ENCODE data around the gene AGBL1.

Gene AGBL1

GRCh38 chr15:86756688-86757087, 677.0 kb downstream of the AGBL1 start:
- no peak for DNase-seq

GRCh38 chr15:86759800-86760523, 680.3 kb downstream of the AGBL1 start:
- no peak for DNase-seq

- DNase-seq: no peak
Observed at GRCh38 chr15:86762874-86763273, 683.2 kb downstream of the AGBL1 start.

- no peak for DNase-seq
Observed at GRCh38 chr15:86764021-86764420, 684.4 kb downstream of the AGBL1 start.

- DNase-seq: no peak
Observed at GRCh38 chr15:86765281-86765680, 685.6 kb downstream of the AGBL1 start.

GRCh38 chr15:86772369-86773059, 692.8 kb downstream of the AGBL1 start:
- no peak for DNase-seq

- DNase-seq: no peak
Observed at GRCh38 chr15:86773736-86774135, 694.1 kb downstream of the AGBL1 start.

GRCh38 chr15:86776145-86776544, 696.5 kb downstream of the AGBL1 start:
- DNase-seq: no peak

GRCh38 chr15:86796521-86796920, 716.9 kb downstream of the AGBL1 start:
- DNase-seq: no peak

- no peak for DNase-seq
Observed at GRCh38 chr15:86797135-86797534, 717.5 kb downstream of the AGBL1 start.

- DNase-seq: no peak
Observed at GRCh38 chr15:86799226-86799625, 719.6 kb downstream of the AGBL1 start.

GRCh38 chr15:86802244-86802643, 722.6 kb downstream of the AGBL1 start:
- no peak for DNase-seq

GRCh38 chr15:86804406-86804805, 724.7 kb downstream of the AGBL1 start:
- no peak for DNase-seq

GRCh38 chr15:86810329-86810728, 730.7 kb downstream of the AGBL1 start:
- DNase-seq: no peak

- no peak for DNase-seq
Observed at GRCh38 chr15:86813892-86814291, 734.2 kb downstream of the AGBL1 start.

GRCh38 chr15:86829245-86829644, 749.6 kb downstream of the AGBL1 start:
- no peak for DNase-seq

GRCh38 chr15:86830304-86830703, 750.6 kb downstream of the AGBL1 start:
- DNase-seq: no peak

GRCh38 chr15:86833595-86833994, 753.9 kb downstream of the AGBL1 start:
- DNase-seq: no peak

- no peak for DNase-seq
Observed at GRCh38 chr15:86834115-86834863, 754.6 kb downstream of the AGBL1 start.

GRCh38 chr15:86837294-86838061, 757.8 kb downstream of the AGBL1 start:
- no peak for DNase-seq

GRCh38 chr15:86839502-86839901, 759.8 kb downstream of the AGBL1 start:
- no peak for DNase-seq

- no peak for DNase-seq
Observed at GRCh38 chr15:86840996-86841395, 761.3 kb downstream of the AGBL1 start.

- no peak for DNase-seq
Observed at GRCh38 chr15:86842199-86842598, 762.5 kb downstream of the AGBL1 start.

Data from 8988T (cell line).